Fibroblast of villous mesenchyme (primary cell): ENCODE data around the gene VPS45. TPM values are rescaled to one million over a fixed set of nuclear protein-coding genes. Genes with fewer than 3 reads are reported as not detected.

Source experiments
- DNase-seq: peaks from one replicate; pipeline ENCODE4 v3.0.0-alpha.2; 2010; ENCODE audit warnings: low read depth
- H3K4me3 ChIP-seq: 2 replicates; pipeline ENCODE4 v1.5.1; 2011; ENCODE audit warnings: low read depth, mild to moderate bottlenecking, low read length
- CTCF ChIP-seq: IDR thresholded peaks from 2 replicates; pipeline ENCODE4 v1.5.1; 2012; ENCODE audit warnings: low read depth, mild to moderate bottlenecking, low read length; ENCODE audit not compliant: insufficient read depth
- total RNA-seq: library from RNA; depleted of rRNA; stranded (reverse); fragments of >200 nt; gene quantifications from 2 replicates; pipeline ENCODE4 v1.2.3, GENCODE V29; 2012

VPS45 gene
- total RNA-seq, 1 donor = 57.9 TPM

- no peak overlapping the region for H3K4me3 ChIP-seq
- no peak for TF ChIP-seq CTCF
- DNase-seq = no peak
Observed at GRCh38 chr1:150102986-150103385, 35.4 kb downstream of the VPS45 start.

DNA sequence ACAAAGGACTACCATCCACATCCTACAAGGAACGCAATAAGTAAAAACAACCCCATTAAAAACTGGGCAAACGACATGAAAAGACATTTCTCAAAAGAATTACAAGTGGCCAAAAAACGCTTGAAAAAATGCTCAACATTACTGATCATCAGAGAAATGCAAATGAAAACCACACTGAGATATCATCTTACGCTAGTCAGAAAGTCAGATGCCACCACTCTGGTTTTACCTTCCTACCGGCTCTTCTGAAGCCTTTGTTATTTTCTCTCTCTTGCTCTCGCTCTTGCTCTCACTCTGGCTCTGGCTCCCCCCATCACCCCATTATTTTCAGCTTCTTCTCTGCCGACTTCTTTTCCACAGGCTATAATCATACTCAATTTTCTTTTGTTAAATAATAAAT, 38.8 kb downstream of the VPS45 start:
- no peak overlapping the region for H3K4me3 ChIP-seq
- no peak for DNase-seq
- TF ChIP-seq CTCF = no peak

- no peak overlapping the region for H3K4me3 ChIP-seq
- no peak for TF ChIP-seq CTCF
- no peak for DNase-seq
Observed at GRCh38 chr1:150109586-150109985, 42.0 kb downstream of the VPS45 start.

- no peak overlapping the region for H3K4me3 ChIP-seq
- DNase-seq = no peak
- TF ChIP-seq CTCF = no peak
Observed at GRCh38 chr1:150110116-150110515, 42.5 kb downstream of the VPS45 start.

GRCh38 chr1:150111670-150112069, 44.1 kb downstream of the VPS45 start:
- no peak for DNase-seq
- TF ChIP-seq CTCF = no peak
- H3K4me3 ChIP-seq = no peak overlapping the region

DNA sequence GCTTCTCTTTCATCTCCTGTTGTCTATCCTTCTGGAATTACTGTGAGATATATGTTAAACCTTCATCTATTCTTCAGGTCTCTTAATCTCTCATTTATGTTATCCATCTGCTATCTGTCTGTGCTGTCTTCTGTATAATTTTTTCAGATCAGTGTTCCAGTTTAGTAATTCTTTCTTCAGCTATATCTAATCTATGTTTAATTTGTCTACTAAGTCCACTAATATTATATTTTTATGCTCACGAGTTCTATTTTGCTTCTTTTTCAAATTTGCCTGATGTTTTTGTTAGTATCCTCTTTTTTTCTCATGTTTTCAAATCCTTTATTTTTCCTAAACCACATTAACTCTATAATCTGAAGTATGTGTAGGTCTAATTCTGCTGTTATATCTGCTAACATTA, 47.5 kb downstream of the VPS45 start:
- TF ChIP-seq CTCF = no peak
- no peak overlapping the region for H3K4me3 ChIP-seq
- no peak for DNase-seq

DNA sequence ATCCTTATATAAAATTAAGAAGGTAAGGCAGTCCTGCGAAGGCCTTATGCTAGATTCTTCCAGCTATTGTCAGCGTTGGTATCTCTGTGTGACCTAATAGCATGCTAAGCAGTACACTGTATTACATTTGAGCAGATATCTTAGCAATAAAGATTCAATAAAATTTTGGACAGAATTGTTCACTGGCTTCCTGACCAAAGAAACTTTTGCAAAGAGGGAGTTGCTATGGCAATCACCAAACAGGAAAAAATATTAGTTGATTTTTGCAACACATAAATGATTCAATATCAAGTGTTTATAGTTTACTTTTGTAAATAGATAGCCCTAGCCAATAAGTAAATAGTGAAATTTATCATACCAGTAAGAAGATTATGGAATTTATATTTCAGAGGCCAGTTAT, 51.1 kb downstream of the VPS45 start:
- H3K4me3 ChIP-seq = no peak overlapping the region
- TF ChIP-seq CTCF = no peak
- no peak for DNase-seq
